NCI-H460 (cell line): ENCODE data around the gene OTOP3. TPM values are rescaled to one million over a fixed set of nuclear protein-coding genes. Genes with fewer than 3 reads are reported as not detected.

Source experiments
- DNase-seq: peaks from one replicate; pipeline ENCODE4 v3.0.0-alpha.2; 2016; ENCODE audit warnings: low read depth; ENCODE audit errors: extremely low read depth
- total RNA-seq: library from RNA; depleted of rRNA; stranded (reverse); fragments of >200 nt; shearing (Covaris generic); gene quantifications from 2 replicates; pipeline ENCODE4 v1.2.3, GENCODE V29; 2014

The OTOP3 gene
- total RNA-seq, 1 experiment from 2014 or later = not detected

- no peak for DNase-seq
These were observed 1.7 kb downstream of the OTOP3 start for GRCh38 chr17:74937064-74938051.

DNA sequence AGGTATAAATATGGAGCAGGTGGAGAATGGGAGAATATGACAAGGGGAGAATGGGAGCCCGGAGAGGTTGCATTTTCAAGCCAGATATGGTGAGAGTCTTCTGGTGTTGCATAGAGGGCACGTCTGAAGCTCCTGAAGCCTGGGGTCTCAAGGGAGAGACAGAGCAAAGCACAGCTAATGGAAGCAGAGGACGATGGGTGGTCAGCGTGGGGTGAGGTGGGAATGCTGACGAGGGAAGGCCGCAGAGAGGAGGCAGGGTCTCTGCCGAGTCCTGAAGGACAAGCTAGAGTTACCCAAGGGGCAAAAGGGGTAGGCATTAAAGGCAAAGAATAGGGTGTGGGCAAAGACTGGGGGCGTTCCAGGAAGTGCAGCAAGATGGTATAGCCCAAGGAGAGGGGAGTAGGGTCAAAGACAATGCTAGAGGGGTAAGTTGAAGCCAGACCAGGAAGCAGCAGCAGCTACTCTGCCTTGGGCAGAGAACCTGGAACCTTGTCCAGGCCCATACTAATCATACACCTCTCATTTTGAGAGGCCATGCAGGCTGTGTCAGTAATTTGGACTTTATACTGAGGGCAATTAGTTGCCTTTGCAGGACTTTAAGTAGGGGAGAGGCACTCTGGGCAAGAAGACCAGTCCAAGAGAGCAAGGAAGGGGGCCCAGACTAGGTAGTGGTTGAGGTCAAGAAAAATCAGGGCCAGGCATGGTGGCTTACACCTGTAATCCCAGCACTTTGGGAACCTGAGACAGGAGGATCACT lies 2.7 kb downstream of the OTOP3 start:
- DNase-seq = no peak

DNA sequence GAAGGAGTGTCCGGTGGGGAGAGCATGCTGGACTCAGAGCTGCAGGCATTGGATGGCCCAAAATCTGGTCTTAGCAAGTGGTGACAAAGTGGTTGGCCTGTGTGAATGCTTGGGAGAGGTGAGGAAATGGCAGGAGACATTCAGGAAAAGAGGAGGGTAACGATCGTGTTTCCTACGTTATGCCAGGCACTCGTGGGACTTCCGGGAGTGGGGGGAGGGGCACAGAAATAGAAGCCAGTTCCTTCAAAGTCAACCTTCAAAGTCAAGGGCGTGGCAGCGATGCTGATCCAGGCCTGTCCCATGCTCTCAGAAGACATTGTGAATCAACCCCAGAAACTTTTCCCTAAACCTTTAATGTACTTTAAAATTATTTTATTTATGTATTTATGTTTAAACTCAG lies 3.8 kb downstream of the OTOP3 start:
- DNase-seq = no peak

GRCh38 chr17:74941128-74941725 lies 5.5 kb downstream of the OTOP3 start:
- no peak for DNase-seq

DNA sequence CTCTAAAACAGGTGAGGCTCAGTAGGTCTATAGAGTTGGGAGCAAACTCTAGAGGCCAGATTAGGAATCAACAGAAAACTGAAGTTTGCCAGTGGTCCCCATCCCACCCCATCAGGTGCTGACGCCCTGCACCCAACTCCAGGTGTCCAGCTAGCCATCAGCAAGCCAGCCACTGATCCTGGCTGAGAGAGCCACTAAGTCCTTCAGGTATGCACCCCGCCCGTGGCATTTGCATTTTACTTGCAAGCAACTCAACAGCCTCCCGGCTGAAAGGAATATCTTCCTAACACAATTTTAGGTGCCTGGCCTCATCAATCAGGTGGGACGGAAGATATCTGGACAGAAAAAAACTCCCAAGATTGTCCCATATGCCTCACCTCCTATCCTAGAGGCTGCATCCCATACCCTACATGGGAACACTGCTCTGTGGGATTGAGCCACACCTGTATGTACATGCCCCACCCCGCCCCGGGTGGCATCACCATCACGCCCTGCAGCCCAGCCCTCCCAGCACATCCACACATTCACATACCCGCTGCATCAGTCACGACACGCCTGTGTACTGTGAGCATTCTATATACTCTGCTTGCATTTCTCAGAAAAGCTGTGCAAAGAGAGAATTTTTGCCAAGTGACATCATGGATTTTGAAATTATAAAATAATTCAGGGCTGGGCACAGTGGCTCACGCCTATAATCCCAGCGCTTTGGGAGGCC lies 8.3 kb downstream of the OTOP3 start:
- DNase-seq = no peak

- no peak for DNase-seq
These were observed 9.8 kb downstream of the OTOP3 start for GRCh38 chr17:74945543-74945942.

DNA sequence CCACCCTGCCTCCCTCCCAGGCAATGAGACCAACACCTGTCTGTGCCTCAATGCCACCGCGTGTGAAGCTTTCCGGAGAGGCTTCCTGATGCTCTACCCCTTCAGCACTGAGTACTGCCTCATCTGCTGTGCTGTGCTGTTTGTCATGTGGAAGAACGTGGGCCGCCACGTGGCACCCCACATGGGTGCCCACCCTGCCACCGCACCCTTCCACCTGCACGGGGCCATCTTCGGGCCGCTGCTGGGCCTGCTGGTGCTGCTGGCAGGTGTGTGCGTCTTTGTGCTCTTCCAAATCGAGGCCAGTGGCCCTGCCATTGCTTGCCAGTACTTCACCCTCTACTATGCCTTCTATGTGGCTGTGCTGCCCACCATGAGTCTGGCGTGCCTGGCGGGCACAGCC lies 10.9 kb downstream of the OTOP3 start:
- no peak for DNase-seq

DNA sequence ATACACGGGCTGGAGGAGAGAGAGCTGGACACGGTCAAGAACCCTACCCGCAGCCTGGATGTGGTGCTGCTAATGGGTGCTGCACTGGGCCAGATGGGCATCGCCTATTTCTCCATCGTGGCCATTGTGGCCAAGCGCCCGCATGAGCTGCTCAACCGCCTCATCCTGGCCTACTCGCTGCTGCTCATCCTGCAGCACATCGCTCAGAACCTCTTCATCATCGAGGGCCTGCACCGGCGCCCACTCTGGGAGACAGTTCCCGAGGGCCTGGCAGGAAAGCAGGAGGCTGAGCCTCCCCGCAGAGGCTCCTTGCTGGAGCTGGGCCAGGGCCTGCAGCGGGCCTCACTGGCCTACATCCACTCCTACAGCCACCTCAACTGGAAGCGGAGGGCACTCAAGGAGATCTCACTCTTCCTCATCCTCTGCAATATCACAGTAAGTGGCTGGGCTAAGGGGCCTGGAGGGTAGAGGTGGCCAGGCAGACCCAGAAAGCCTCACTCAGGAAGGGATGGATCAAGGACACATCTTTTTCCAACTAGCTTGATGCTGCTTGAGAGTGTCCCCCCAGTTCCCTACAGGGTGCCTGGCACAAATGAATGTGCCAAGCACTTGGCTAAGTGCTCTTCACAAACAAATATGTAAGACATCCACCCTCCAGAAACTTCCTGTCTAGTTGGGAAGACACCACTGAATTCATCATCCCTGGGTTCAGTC lies 11.5 kb downstream of the OTOP3 start:
- DNase-seq = no peak

DNA sequence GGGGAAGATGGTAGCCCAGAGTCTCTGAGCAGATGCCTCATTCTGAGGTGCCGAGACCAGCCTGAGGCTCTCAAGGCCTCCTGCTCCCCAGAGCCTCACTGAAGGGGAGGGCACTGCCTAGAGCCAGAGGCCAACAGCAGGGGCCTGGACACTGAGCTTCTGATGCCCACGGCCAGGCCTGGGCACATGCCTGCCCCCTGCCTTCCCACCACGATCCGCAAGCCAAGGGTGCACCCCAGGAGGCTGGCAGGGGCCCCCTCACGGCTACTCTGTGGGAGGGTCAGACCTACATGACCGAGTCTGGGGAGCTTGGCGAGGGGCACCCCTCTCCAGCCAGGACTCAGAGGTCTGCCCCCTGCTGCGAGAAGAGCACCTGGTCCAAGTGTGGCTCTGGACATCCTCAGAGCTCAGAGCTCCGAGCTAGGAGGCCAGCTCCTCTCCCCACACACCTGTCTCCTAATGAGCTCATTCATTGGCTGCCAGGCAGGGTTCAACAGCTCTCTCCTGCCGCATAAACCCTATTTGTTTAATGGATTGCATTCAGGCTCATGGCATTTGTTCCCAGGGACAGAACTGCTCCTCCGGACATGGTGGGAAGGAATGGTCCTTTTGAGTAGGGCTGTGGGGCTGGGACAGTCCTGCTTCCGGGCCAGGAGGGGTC lies 13.9 kb downstream of the OTOP3 start:
- no peak for DNase-seq

DNA sequence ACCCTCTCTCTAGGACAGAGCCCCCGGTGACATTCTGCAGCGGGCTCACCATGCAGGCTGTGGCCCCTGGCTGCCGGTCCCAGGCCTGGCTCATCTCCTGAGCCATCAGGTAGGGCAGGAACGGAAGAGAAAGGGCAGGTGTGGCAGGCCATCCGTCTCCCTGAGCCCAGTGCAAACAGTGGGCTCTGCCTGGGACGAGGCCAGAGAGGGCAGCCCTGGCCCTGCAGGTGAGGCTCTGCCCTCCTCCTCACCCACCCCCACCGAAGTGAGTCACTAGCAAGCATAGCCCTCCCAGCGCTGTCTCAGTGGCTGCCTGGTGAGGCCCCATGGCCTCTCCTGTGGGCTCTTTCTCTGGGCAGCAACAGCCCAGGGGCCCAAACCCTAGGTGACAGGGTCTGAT lies 14.5 kb downstream of the OTOP3 start:
- no peak for DNase-seq

GRCh38 chr17:74951065-74951464 lies 15.4 kb downstream of the OTOP3 start:
- no peak for DNase-seq

- no peak for DNase-seq
These were observed 16.2 kb downstream of the OTOP3 start for GRCh38 chr17:74951680-74952421.

DNA sequence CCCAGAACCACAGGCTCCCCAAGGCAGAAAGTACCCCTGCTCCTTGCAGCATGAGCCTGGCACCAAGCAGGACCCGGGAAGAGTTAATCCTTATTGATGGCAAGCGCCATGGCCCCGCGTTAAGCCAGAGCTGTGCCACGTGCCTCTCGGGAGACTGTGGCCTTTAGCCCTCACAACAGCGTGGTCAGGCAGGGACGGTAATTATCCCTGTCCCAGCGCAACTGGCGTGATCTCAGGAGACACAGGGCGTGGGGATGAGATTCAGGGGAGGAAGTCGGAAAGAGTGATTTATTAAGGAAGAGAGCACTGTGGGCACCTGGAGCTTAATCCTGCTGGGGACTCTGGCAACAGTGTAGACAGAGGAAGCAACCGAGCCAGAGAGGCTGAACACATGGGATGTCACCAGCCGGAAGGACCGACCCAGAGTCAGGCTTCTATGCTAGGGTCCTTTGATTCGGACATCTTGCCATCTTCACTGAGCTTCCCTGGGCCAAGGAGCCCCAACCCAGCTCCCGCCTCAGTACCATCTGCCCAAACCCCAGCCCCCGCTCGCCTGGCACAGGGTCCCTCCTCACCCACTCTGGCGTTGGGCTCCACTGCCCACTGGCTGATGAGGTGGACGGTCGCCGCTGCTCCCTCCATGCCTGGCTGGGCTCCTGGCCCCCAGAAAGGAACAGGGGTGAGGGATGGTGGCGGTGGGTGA lies 16.9 kb downstream of the OTOP3 start:
- no peak for DNase-seq

DNA sequence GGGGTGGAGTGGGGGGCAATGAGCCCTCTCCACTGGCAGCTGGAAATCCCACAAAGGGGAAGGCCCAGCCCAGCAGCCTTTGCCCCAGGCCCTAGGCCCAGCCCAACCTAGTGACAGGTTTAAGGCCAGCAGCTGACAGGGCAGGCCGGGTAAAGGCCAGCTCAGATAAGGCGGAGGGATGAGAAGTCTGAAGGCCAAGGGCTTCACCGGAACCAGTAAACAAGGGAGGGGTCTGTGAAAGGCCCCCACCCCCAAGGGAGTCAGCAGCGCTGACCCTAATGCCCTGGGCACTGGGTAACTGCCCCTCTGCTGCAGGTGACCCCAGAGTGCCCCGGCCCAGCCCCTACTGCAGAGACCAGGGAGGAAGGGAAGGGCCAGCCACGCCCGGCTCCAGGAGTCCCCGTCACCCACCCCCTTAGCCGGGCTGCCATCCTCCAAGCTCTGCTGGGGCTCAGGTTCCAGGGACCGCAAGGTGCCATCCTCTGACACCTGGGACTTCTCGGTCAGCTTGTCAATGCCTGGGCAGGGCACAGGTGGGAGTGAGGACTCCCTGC lies 17.5 kb downstream of the OTOP3 start:
- no peak for DNase-seq

GRCh38 chr17:74954115-74954514 lies 18.4 kb downstream of the OTOP3 start:
- no peak for DNase-seq

DNA sequence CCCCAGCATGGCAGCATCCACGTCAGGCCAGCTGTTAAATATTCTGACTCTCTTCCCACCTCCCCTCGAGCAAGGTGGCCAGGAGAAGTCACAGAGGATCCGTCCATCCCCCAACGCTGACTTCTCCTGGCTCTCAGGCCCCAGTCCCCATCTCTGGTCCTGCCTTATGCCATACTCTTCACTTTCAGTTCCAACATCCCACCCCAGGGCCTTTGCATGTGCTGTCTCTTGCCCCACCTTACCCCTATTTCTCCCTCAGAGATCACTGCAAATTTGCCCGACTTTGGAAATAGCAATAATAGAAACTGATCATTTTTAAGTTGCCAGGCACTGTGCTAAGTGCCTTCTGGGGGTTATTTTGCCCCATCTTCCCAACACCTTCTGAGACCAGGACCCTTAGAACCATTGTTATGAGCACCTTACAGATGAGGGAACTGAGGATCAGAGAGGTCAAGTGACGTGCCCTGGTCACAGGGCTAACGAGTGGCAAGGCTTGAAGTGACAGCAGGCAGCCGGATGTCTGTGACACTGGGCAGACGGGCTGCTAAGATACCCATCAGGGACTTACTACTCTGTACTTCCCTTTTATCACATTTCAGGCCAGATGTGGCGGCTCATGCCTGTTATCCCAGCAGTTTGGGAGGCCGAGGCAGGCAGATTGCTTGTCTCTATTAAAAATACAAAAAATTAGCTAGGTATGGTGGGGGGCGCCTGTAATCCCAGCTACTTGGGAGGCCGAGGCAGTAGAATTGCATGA lies 19.1 kb downstream of the OTOP3 start:
- DNase-seq = no peak

DNA sequence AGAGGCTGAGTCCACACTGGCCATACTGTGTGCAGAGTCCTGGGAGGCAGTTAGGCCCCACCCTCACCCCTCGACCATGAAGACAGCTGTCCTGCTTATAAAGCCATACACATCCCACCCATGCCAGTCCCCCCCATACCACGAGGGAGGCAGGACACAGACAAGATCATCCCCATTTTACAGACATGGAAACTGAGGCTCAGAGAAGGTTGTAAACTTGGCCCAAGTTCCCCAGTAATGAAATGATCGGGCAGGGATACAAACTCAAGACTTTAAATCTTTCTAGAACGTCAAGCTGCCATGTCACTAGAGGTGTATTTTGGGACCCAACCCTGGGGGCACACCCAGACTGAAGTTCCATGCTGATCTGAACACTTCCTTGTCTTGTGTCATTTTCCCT lies 20.4 kb downstream of the OTOP3 start:
- DNase-seq = no peak
